Nephron progenitor cell (in vitro differentiated cells): ENCODE results near the gene CST9.
"Not testable (repeated sequence)": the region's sequence is repeated elsewhere in the genome, so short reads cannot be mapped to it uniquely, and the experiment has no call there.

Source experiments
- DNase-seq: peaks from one replicate; pipeline ENCODE4 v3.0.0; 2021
- H3K27ac Mint-ChIP-seq: 2 replicates; pipeline ENCODE4 v1.8.0; 2021; ENCODE audit warnings: mild to moderate bottlenecking, moderate library complexity, mixed read lengths
- H3K27me3 Mint-ChIP-seq: 2 replicates; pipeline ENCODE4 v1.8.0; 2021; ENCODE audit warnings: mild to moderate bottlenecking, low read depth, mixed read lengths; ENCODE audit not compliant: poor library complexity
- H3K36me3 Mint-ChIP-seq: 2 replicates; pipeline ENCODE4 v1.8.0; 2021; ENCODE audit warnings: low read depth, mixed read lengths
- H3K4me1 Mint-ChIP-seq: 2 replicates; pipeline ENCODE4 v1.8.0; 2021; ENCODE audit warnings: mixed read lengths
- H3K4me3 Mint-ChIP-seq: 2 replicates; pipeline ENCODE4 v1.8.0; 2021; ENCODE audit warnings: mild to moderate bottlenecking, moderate library complexity, mixed read lengths
- H3K9me3 Mint-ChIP-seq: 2 replicates; pipeline ENCODE4 v1.8.0; 2021; ENCODE audit warnings: mild to moderate bottlenecking, moderate library complexity, mixed read lengths
- TF ChIP-seq, protein P1 (sequence below): fragments of 200-600 bp; sonication (generic); IDR thresholded peaks from 2 replicates; pipeline ENCODE4 v1.5.0; 2021; ENCODE audit warnings: antibody characterized with exemption

The CST9 gene

DNA sequence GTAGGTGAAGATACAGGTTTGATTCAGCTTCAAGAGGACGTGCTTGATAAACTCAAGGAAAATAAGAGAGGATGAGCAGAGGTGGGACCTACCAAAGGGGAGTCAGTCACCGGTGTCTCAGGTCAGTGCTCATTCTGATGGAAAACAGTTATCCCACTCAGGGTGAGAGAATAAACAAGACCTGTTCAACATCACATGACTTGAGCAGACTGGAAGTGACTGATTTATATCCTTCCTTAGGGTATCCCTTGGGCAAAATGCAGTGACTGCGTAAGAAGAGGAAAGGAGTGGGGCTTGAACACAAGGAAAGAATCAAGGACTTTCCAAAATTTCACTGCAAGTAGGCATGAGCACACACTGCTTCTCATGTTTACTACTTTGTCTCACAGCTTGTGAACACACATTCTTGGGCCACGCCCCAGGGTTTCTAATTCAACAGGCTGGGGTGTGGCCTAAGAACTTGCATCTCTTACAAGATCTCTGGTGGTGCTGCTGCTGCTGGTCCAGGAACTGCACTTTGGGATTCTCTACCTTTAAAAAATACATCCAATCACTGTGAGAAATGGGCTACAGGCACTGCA lies 20.4 kb upstream of the CST9 start:
- peaks cover 59% of the 10 kb centered on the region for H3K4me1 Mint-ChIP-seq
- H3K27ac Mint-ChIP-seq = peak overlapping the region; percentile 83
- peaks cover 7% of the 10 kb centered on the region for H3K27me3 Mint-ChIP-seq
- H3K4me3 Mint-ChIP-seq = no peak overlapping the region
- H3K9me3 Mint-ChIP-seq = peaks cover 25% of the 10 kb centered on the region
- TF ChIP-seq, protein P1, sequence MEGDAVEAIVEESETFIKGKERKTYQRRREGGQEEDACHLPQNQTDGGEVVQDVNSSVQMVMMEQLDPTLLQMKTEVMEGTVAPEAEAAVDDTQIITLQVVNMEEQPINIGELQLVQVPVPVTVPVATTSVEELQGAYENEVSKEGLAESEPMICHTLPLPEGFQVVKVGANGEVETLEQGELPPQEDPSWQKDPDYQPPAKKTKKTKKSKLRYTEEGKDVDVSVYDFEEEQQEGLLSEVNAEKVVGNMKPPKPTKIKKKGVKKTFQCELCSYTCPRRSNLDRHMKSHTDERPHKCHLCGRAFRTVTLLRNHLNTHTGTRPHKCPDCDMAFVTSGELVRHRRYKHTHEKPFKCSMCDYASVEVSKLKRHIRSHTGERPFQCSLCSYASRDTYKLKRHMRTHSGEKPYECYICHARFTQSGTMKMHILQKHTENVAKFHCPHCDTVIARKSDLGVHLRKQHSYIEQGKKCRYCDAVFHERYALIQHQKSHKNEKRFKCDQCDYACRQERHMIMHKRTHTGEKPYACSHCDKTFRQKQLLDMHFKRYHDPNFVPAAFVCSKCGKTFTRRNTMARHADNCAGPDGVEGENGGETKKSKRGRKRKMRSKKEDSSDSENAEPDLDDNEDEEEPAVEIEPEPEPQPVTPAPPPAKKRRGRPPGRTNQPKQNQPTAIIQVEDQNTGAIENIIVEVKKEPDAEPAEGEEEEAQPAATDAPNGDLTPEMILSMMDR = no peak
- no peak for DNase-seq
- H3K36me3 Mint-ChIP-seq = peaks cover 12% of the 10 kb centered on the region

DNA sequence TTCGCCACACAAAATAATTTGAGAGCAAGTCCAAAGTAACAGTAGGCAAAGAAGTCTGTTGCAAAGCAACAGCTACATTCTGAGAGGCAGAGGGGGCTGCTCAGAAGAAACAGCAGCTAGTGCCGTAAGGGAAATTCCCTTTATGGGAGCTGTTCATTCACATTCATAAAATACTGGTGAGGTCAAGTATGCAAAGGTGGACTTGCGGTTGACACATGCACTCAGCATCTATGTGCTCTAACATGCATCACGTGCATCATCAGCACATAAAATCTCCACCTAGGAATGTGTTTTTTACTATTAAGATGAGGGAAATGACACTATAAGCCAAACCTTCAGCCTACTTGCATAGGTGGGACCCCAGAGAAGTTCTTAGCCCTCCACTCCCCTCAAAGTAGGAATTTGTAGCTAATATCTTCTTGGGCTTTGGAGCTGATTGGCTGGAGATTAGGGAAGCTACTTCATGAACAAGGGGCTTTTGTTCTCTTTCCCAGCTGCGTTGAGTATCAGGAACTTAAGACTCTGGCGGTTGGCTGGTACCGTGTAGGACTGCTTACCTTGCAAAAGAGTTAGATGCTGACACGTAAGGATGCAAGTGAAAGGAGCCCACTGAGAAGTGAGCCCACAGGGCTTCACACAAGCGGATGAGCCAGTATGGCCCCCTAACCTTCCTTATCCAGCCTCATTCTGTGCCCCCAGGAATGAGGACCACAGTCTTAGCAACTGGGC lies 19.7 kb upstream of the CST9 start:
- Mint-ChIP-seq H3K4me1 (peaks cover 60% of the 10 kb centered on the region), H3K27ac (peak overlapping the region; percentile 83), H3K4me3 (no peak overlapping the region), H3K9me3 (peaks cover 25% of the 10 kb centered on the region), H3K27me3 (peaks cover 5% of the 10 kb centered on the region), H3K36me3 (peaks cover 12% of the 10 kb centered on the region)
- DNase-seq = no peak
- TF ChIP-seq, protein P1 = no peak

DNA sequence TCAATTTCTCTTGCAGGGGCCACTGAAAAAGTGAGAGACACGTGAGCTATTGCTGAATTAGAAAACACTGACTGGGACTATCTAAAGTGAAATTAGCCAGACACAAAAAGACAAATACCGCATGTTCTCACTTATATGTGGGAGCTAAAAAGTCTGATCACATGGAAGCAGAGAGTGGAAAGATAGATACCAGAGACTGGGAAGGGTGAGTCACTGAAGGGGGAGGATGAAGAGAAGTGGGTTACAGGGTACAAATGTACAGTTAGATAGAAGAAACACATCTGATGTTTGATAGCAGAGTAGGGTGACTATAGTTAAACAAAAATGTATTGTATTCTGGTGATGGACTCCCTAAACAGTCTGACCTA lies 18.6 kb upstream of the CST9 start:
- TF ChIP-seq, protein P1 = no peak
- Mint-ChIP-seq H3K27ac (no peak overlapping the region), H3K4me1 (peaks cover 49% of the 10 kb centered on the region), H3K36me3 (peaks cover 12% of the 10 kb centered on the region), H3K9me3 (peaks cover 29% of the 10 kb centered on the region), H3K27me3 (peaks cover 4% of the 10 kb centered on the region), H3K4me3 (no peak overlapping the region)
- DNase-seq = no peak

DNA sequence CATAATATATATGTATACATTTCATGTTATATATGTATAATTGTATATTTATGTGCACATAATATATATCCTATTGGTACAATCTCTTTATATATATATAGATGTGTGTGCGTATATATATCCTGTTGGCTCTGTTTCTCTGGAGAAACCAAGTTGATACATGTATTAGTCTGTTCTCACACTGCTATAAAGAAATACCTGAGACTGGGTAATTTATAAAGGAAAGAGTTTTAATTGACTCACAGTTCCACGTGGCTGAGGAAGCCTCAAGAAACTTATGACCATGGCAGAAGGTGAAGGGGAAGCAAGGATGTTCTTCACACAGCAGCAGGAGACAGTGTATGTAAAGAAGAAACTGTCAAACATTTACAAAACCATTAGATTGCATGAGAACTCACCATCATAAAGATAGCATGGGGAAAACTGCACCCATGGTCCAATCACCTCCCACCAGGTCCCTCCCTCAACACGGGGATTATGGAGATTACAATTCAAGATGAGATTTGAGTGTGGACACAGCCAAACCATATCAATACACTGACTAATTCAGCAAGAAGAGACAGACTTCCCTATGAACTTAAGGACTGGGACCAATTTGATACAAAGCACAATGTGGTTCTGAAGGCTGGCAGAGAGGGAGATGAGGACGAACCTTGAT lies 18.1 kb upstream of the CST9 start:
- Mint-ChIP-seq H3K36me3 (peaks cover 10% of the 10 kb centered on the region), H3K27ac (no peak overlapping the region), H3K4me1 (peaks cover 44% of the 10 kb centered on the region), H3K27me3 (peaks cover 4% of the 10 kb centered on the region), H3K4me3 (no peak overlapping the region), H3K9me3 (peaks cover 26% of the 10 kb centered on the region)
- DNase-seq = no peak
- TF ChIP-seq, protein P1 = no peak

DNA sequence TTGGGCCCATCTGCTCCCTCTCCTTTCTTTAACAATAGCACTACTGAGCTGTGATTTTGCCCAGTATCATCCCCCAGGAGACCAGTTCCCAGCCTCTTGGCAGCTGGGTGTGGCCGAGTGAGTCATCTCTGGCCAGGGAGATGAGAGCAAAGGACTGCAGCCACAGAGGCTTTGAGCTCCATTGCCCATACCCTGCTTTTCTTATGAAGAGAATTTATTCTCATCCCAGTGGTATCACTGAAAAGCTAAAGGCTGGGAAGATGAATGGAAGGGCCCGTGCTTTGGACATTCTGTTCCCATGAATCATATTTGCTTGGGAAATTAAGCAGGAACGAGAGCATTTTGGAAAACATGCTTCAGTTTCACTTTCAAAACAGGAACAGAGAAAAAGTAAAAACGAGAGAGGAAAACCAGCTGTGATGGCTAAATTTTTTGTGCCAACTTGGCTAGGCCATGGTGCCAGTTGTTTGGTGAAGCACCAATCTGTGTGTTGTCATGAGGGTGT lies 17.2 kb upstream of the CST9 start:
- Mint-ChIP-seq H3K27me3 (peaks cover 4% of the 10 kb centered on the region), H3K4me1 (peaks cover 41% of the 10 kb centered on the region), H3K27ac (no peak overlapping the region), H3K4me3 (no peak overlapping the region), H3K36me3 (peaks cover 3% of the 10 kb centered on the region), H3K9me3 (peaks cover 19% of the 10 kb centered on the region)
- DNase-seq = no peak
- TF ChIP-seq, protein P1 = no peak

DNA sequence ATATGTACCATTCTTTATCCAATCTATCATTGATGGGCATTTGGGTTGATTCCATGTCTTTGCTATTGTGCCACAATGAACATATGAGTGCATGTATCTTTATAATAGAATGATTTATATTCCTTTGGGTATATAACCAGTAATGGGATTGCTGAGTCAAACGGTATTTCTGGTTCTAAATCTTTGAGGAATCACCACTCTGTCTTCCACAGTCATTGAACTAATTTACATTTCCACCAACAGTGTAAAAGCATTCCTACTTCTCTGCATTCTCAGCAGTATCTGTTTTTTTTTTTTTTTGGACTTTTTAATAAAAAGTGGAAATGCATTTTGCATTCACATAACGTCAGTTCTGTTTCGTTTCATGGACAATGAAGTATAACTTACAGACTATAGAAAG lies 16.7 kb upstream of the CST9 start:
- not testable (repeated sequence) for H3K36me3 Mint-ChIP-seq, H3K27ac Mint-ChIP-seq, DNase-seq, H3K27me3 Mint-ChIP-seq, H3K4me3 Mint-ChIP-seq
- H3K4me1 Mint-ChIP-seq = peaks cover 41% of the 10 kb centered on the region
- peaks cover 19% of the 10 kb centered on the region for H3K9me3 Mint-ChIP-seq

DNA sequence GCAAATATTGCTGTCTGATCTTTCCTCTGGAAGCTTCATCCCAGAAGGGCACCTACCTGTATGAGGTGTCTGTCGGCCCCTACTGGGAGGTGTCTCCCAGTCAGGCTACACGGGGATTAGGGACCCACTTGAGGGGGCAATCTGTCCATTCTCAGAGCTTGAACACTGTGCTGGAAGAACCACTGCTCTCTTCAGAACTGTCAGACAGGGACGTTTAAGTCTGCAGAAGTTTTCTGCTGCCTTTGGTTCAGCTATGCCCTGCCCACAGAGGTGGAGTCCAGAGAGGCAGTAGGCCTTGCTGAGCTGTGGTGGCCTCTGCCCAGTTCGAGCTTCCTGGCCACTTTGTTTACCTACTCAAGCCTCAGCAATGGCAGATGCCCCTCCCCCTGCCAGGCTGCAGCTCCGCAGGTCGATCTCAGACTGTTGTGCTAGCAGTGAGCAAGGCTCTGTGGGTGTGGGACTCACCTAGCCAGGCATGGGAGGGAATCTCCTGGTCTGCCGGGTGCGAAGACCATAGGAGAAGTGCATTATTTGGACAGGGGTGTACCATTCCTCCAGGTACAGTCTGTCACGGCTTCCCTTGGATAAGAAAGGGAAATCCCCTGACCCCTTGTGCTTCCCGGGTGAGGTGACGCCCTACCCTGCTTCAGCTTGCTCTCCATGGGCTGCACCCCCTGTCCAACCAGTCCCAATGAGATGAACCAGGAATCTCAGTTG lies 15.1 kb upstream of the CST9 start:
- Mint-ChIP-seq H3K9me3 (peaks cover 14% of the 10 kb centered on the region), H3K4me1 (peaks cover 26% of the 10 kb centered on the region)
- not testable (repeated sequence) for DNase-seq, H3K27ac Mint-ChIP-seq, H3K4me3 Mint-ChIP-seq, H3K36me3 Mint-ChIP-seq, H3K27me3 Mint-ChIP-seq
